ENCODE data around the gene HAUS8. TPM values are rescaled to one million over a fixed set of nuclear protein-coding genes. Genes with fewer than 3 reads are reported as not detected.
A peak's percentile ranks its signal among the peaks of the same experiment; 100 is the strongest.

The HAUS8 gene
- total RNA-seq, 4 donors from 2014 or later = 4.4 to 13.8 (median 10.3) TPM

GRCh38 chr19:17035842-17036424, 39.3 kb downstream of the HAUS8 start:
- no peaks in the 10 kb centered on the region for H3K4me1 ChIP-seq
- DNase-seq = peak; percentile 26
- no peaks in the 10 kb centered on the region for H3K27me3 ChIP-seq
- intact Hi-C loops (cut with DNase I; ENCODE audit: low total_unique reads) (no loop called here), in situ Hi-C loops (cut with MboI; ENCODE audit: low pct_ligation_motif_present in 1 of 4, low pct_unique_long_range_greater_than_20kb in 1 of 4, low sequenced_read_pairs in 3 of 4) (loop anchor here in 1 of 4 donors (25.0 kb wide), 1 partner anchor 274 kb away; no protein-coding TSS in a partner anchor)
- TF ChIP-seq EP300 (IDR thresholded peaks at IDR 0.05; ENCODE audit: low read depth) (no peak), POLR2AphosphoS5 (IDR thresholded peaks at IDR 0.05) (no peak), CTCF (IDR thresholded peaks at IDR 0.05) (no peak), POLR2A (IDR thresholded peaks at IDR 0.05) (no peak)
- H3K4me3 ChIP-seq = no peak overlapping the region
- no peaks in the 10 kb centered on the region for H3K36me3 ChIP-seq
- WGBS, 2 donors (ENCODE audit: low coverage in 1 of 2) = 82 to 85% methylated on average over 4 to 15 of the region's 15 CpGs
- no peaks in the 10 kb centered on the region for H3K9me3 ChIP-seq
- H3K27ac ChIP-seq = no peak overlapping the region

- intact Hi-C loops (cut with DNase I; ENCODE audit: low total_unique reads) (no loop called here), in situ Hi-C loops (cut with MboI; ENCODE audit: low pct_ligation_motif_present in 1 of 4, low pct_unique_long_range_greater_than_20kb in 1 of 4, low sequenced_read_pairs in 3 of 4) (loop anchor here in 1 of 4 donors (25.0 kb wide), 1 partner anchor 269 kb away; no protein-coding TSS in a partner anchor)
- DNase-seq = no peak
- Histone ChIP-seq H3K9me3 (no peaks in the 10 kb centered on the region), H3K27me3 (peaks cover 29% of the 10 kb centered on the region), H3K4me1 (peaks cover 0 to 5% (median 0%) of the 10 kb centered on the region in 4 donors), H3K36me3 (no peaks in the 10 kb centered on the region), H3K27ac (no peak overlapping the region), H3K4me3 (no peak overlapping the region)
- TF ChIP-seq POLR2A (IDR thresholded peaks at IDR 0.05) (no peak), EP300 (IDR thresholded peaks at IDR 0.05; ENCODE audit: low read depth) (no peak), CTCF (IDR thresholded peaks at IDR 0.05) (no peak), POLR2AphosphoS5 (IDR thresholded peaks at IDR 0.05) (no peak)
- WGBS, 2 donors (ENCODE audit: low coverage in 1 of 2) = 89 to 93% methylated on average over 4 to 6 of the region's 6 CpGs
These were observed 43.5 kb downstream of the HAUS8 start for GRCh38 chr19:17031741-17032140.

GRCh38 chr19:17027535-17027975, 47.7 kb downstream of the HAUS8 start:
- Histone ChIP-seq H3K4me1 (peaks cover 0 to 14% (median 8%) of the 10 kb centered on the region in 4 donors), H3K4me3 (no peak overlapping the region), H3K27ac (no peak overlapping the region), H3K36me3 (no peaks in the 10 kb centered on the region), H3K27me3 (peaks cover 67% of the 10 kb centered on the region), H3K9me3 (peaks cover 0 to 4% of the 10 kb centered on the region in 2 donors)
- WGBS, 2 donors (ENCODE audit: low coverage in 1 of 2) = 37 to 56% methylated on average over 5 to 7 of the region's 7 CpGs
- intact Hi-C loops (cut with DNase I; ENCODE audit: low total_unique reads) = loop anchor here (5.0 kb wide), 1 partner anchor 1870 kb away; no protein-coding TSS in a partner anchor
- TF ChIP-seq EP300 (IDR thresholded peaks at IDR 0.05; ENCODE audit: low read depth) = no peak
- TF ChIP-seq POLR2A (IDR thresholded peaks at IDR 0.05) = no peak
- no peak for TF ChIP-seq POLR2AphosphoS5 (IDR thresholded peaks at IDR 0.05)
- TF ChIP-seq CTCF (IDR thresholded peaks at IDR 0.05) = no peak
- DNase-seq = no peak
- in situ Hi-C loops (cut with MboI; ENCODE audit: low pct_ligation_motif_present in 1 of 4, low pct_unique_long_range_greater_than_20kb in 1 of 4, low sequenced_read_pairs in 3 of 4) = loop anchor here in 1 of 4 donors (25.0 kb wide), 1 partner anchor 265 kb away; no protein-coding TSS in a partner anchor

- H3K4me3 ChIP-seq = peak within 1 kb of the TSS in 2 of 4 donors; percentile 16 to 40
- H3K36me3 ChIP-seq = no peaks in the 10 kb centered on the region
- 5% methylated on average over 32 of the region's 67 CpGs; no CpG with 5 or more reads in 1 of the 2 donors for WGBS, 2 donors (ENCODE audit: low coverage in 1 of 2)
- peaks cover 67% of the 10 kb centered on the region for H3K27me3 ChIP-seq
- intact Hi-C loops (cut with DNase I; ENCODE audit: low total_unique reads) = loop anchor here (5.0 kb wide), 1 partner anchor 1870 kb away; no protein-coding TSS in a partner anchor
- peaks cover 0 to 14% (median 8%) of the 10 kb centered on the region in 4 donors for H3K4me1 ChIP-seq
- no peak for TF ChIP-seq CTCF (IDR thresholded peaks at IDR 0.05)
- no peak within 1 kb of the TSS for H3K27ac ChIP-seq
- in situ Hi-C loops (cut with MboI; ENCODE audit: low pct_ligation_motif_present in 1 of 4, low pct_unique_long_range_greater_than_20kb in 1 of 4, low sequenced_read_pairs in 3 of 4) = loop anchor here in 1 of 4 donors (25.0 kb wide), 1 partner anchor 265 kb away; no protein-coding TSS in a partner anchor
- peaks cover 0 to 4% of the 10 kb centered on the region in 2 donors for H3K9me3 ChIP-seq
- DNase-seq = no peak
These were observed 48.3 kb downstream of the HAUS8 start, which contains the start of gene CPAMD8 for GRCh38 chr19:17026706-17027534. Gene CPAMD8 (minus strand): TSS chr19:17026810. CDS start chr19:17026642, 168 bp downstream.
